Liver (tissue), 3 donors: ENCODE results near the gene ZNF600.

ENCODE experiments used
- GABPA ChIP-seq, 2 donors: IDR thresholded peaks in 1 of 2; conservative IDR thresholded peaks in 1 of 2; 2 replicates each; pipeline ENCODE4 v1.6.1; 2016; ENCODE audit warnings: antibody characterized with exemption in 2 of 2, mild to moderate bottlenecking in 1 of 2, moderate library complexity in 1 of 2
- SP1 ChIP-seq: IDR thresholded peaks from 2 replicates; pipeline ENCODE4 v1.6.1; 2018; ENCODE audit warnings: antibody characterized with exemption, mild to moderate bottlenecking
- TAF1 ChIP-seq: conservative IDR thresholded peaks from 2 replicates; pipeline ENCODE4 v1.6.1; 2016; ENCODE audit warnings: antibody characterized with exemption, mild to moderate bottlenecking
- TF ChIP-seq, protein P1 (sequence below): fragments of 150-350 bp; IDR thresholded peaks from 2 replicates; pipeline ENCODE4 v1.5.1; 2017; ENCODE audit warnings: improper control_type of control experiment, low read depth, low read length; ENCODE audit not compliant: missing input control
- TF ChIP-seq, protein P2 (sequence below): IDR thresholded peaks from 2 replicates; pipeline ENCODE4 v1.6.1; 2016; ENCODE audit warnings: antibody characterized with exemption
- TF ChIP-seq, protein P3 (sequence below): IDR thresholded peaks from 2 replicates; pipeline ENCODE4 v1.6.1; 2016; ENCODE audit warnings: antibody characterized with exemption, mild to moderate bottlenecking
- donor health status: healthy.
- donor health status: healthy.

DNA sequence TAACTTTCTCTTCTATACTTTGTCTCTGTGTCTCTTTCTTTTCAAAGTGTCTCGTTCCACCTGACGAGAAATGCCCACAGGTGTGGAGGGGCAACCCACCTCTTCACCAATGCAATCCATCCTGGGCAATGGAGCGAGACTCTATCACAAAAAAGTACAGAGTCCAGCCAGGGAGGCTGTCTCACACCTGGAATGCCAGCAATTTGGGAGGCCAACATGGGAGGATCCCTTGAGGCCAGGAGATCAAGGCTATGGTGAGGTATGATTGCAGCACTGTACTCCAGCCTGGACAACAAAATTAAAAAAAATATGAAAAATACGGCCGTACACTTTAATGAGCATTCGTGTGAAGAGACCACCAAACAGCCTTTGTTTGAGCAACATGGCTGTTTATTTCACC is 2.8 kb upstream of the ZNF600 start:
- no peak for TF ChIP-seq TAF1
- TF ChIP-seq, protein P1, sequence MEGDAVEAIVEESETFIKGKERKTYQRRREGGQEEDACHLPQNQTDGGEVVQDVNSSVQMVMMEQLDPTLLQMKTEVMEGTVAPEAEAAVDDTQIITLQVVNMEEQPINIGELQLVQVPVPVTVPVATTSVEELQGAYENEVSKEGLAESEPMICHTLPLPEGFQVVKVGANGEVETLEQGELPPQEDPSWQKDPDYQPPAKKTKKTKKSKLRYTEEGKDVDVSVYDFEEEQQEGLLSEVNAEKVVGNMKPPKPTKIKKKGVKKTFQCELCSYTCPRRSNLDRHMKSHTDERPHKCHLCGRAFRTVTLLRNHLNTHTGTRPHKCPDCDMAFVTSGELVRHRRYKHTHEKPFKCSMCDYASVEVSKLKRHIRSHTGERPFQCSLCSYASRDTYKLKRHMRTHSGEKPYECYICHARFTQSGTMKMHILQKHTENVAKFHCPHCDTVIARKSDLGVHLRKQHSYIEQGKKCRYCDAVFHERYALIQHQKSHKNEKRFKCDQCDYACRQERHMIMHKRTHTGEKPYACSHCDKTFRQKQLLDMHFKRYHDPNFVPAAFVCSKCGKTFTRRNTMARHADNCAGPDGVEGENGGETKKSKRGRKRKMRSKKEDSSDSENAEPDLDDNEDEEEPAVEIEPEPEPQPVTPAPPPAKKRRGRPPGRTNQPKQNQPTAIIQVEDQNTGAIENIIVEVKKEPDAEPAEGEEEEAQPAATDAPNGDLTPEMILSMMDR = no peak
- TF ChIP-seq, protein P2, sequence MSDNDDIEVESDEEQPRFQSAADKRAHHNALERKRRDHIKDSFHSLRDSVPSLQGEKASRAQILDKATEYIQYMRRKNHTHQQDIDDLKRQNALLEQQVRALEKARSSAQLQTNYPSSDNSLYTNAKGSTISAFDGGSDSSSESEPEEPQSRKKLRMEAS = no peak
- no peak for TF ChIP-seq GABPA (IDR thresholded peaks at IDR 0.05 in 1 of 2, conservative IDR thresholded peaks at IDR 0.05 in 1 of 2)
- TF ChIP-seq, protein P3, sequence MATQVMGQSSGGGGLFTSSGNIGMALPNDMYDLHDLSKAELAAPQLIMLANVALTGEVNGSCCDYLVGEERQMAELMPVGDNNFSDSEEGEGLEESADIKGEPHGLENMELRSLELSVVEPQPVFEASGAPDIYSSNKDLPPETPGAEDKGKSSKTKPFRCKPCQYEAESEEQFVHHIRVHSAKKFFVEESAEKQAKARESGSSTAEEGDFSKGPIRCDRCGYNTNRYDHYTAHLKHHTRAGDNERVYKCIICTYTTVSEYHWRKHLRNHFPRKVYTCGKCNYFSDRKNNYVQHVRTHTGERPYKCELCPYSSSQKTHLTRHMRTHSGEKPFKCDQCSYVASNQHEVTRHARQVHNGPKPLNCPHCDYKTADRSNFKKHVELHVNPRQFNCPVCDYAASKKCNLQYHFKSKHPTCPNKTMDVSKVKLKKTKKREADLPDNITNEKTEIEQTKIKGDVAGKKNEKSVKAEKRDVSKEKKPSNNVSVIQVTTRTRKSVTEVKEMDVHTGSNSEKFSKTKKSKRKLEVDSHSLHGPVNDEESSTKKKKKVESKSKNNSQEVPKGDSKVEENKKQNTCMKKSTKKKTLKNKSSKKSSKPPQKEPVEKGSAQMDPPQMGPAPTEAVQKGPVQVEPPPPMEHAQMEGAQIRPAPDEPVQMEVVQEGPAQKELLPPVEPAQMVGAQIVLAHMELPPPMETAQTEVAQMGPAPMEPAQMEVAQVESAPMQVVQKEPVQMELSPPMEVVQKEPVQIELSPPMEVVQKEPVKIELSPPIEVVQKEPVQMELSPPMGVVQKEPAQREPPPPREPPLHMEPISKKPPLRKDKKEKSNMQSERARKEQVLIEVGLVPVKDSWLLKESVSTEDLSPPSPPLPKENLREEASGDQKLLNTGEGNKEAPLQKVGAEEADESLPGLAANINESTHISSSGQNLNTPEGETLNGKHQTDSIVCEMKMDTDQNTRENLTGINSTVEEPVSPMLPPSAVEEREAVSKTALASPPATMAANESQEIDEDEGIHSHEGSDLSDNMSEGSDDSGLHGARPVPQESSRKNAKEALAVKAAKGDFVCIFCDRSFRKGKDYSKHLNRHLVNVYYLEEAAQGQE = no peak
- no peak for TF ChIP-seq SP1
